GM12801 (cell line): ENCODE data around the gene MT2A.

Experiments used
- TF ChIP-seq, protein P1 (sequence below): IDR thresholded peaks from one replicate; pipeline ENCODE4 v1.5.1; 2011; ENCODE audit warnings: control low read depth; ENCODE audit not compliant: insufficient read length; ENCODE audit errors: extremely low read depth

Gene MT2A

DNA sequence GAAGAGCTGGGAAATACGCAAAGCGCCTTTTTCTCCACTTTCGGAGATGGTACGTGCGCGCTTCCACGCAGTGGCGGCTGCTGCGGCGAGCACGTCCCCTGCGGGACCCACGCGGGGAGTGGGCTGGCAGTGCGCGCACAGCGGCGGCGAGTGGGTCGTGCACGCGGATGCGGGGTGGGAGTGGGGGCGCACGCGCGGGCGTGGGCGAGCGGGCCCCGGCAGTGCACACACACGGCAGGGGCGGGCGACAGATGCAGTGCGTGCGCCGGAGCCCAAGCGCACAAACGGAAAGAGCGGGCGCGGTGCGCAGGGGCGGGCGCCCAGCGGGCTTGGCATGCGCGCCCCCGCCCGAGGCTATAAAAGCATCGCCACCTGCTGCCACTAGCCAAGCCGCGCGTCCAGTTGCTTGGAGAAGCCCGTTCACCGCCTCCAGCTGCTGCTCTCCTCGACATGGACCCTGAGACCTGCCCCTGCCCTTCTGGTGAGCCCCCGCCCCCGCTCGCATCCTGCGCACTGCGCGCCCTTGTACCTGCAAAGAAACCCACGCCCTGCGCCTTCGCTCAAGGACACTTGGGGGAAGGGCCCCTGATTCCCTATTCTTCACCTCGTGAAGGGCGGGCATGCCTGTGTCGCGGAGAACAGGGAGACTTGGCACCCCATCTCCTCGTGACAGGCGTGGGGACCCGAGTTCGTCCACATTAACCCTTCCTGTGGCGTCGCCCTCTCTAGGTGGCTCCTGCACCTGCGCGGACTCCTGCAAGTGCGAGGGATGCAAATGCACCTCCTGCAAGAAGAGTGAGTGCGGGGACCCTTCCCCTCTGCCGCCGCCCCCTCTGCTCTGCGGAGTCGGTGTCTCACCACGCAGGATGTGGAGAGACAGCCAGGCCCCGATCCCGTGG, 19.0 kb upstream of the MT2A start, which contains the start of gene MT3:
MT3 (plus strand) TSS at position 388 of the 899 bp plus-strand sequence; CDS start at position 451, 63 bp downstream.
- TF ChIP-seq, protein P1, sequence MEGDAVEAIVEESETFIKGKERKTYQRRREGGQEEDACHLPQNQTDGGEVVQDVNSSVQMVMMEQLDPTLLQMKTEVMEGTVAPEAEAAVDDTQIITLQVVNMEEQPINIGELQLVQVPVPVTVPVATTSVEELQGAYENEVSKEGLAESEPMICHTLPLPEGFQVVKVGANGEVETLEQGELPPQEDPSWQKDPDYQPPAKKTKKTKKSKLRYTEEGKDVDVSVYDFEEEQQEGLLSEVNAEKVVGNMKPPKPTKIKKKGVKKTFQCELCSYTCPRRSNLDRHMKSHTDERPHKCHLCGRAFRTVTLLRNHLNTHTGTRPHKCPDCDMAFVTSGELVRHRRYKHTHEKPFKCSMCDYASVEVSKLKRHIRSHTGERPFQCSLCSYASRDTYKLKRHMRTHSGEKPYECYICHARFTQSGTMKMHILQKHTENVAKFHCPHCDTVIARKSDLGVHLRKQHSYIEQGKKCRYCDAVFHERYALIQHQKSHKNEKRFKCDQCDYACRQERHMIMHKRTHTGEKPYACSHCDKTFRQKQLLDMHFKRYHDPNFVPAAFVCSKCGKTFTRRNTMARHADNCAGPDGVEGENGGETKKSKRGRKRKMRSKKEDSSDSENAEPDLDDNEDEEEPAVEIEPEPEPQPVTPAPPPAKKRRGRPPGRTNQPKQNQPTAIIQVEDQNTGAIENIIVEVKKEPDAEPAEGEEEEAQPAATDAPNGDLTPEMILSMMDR = no peak

DNA sequence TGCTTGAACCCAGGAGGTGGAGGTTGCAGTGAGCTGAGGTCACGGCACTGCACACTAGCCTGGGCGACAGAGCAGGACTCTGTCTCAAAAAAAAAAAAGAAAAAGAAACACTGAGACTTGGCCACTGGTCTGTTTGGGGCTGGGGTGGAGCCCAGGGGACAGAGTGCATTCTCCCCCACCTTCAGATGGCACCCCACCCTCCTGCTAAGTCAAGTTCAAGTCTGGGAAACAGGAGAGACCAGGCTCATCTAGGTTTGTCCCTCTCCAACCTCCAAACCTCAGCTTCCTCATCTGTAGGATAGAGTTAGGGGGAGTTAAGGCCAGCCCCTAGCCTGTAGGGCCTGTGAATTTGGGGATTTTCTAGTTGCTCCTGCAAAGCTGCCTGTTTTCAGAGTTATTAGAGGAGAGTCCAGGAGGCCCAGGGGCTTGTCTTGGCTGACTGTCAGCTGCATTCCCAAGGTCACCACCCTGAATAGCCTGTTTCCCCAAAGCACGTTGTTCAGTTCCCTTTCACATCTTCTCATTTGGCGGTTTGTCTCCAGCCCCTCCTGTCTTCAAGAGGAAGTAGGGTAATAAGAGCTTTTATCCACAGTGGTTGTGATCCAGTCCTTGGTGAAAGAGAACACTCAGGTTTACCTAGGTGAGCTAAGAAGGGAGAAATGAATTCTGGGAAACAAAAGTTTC, 16.9 kb upstream of the MT2A start:
- TF ChIP-seq, protein P1 = no peak

DNA sequence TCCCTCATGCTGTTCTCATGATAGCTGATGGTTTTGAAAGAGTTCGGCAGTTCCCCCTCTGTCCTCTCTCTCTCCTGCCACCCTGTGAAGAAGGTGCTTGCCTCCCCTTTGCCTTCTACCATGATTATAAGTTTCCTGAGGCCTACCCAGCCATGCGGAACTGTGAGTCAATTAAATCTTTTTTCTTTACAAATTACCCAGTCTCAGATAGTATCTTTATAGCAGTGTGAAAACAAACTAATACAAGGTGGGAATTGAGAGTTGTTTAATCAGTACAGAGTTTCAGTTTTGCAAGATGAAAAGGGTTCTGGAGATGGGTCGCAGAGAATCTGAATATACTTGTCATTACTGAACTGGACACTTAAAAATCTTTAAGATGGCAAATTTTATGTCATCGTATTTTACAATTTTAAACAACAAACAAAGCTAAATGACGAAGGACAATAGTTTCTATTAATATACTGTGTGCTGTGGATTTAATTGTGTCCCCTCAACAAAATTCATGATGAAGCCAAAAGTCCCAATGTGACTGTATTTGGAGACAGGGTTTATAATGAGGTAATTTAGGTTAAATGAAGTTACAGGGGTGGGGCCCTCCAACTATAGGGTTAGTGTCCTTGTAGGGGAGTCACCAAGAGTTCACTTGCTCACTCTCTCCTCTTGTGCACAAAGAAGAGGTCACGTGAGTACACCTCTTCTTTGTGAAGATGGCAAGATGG, 14.7 kb upstream of the MT2A start:
- TF ChIP-seq, protein P1 = no peak

DNA sequence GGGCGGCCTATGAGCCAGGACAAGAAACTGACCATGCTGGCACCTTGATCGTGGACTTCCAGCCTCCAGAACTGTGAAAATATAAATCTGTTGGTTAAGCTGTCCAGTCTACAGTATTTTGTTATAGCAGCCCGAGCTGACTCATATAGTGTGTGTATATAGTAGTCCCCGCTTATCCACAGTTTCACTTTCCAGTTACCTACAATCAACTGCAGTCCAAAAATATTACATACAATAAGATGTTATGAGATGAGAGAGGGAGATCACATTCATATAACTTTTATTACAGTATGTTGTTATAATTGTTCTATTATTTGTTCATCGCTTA, 14.1 kb upstream of the MT2A start:
- TF ChIP-seq, protein P1 = no peak

DNA sequence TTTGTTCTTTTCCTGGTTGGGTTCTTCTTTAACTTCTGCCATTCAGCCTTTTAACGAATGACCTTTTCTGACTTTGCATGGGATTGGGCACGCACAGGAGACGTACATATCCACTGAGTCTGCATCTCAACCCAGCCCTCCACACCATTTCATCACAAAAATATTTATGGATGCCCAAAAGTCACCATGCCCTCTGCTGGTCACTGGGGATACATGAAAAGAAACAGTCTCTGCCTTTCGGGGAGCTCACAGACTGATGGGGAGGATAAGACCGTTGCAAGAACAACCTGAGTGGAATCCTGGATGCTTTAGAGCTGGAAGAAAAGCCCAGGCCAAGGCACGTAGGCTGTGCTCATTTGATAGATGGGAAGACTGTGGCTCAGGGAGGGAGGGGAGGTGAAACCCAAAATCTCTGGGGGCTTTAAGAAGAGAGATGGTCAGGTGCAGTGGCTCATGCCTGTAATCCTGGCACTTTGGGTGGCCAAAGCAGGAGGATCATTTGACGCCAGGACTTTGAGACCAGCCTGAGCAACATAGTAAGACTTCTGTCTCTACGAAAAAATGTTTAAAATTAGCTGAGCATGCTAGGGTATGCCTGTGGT, 7.9 kb upstream of the MT2A start:
- TF ChIP-seq, protein P1 = no peak

DNA sequence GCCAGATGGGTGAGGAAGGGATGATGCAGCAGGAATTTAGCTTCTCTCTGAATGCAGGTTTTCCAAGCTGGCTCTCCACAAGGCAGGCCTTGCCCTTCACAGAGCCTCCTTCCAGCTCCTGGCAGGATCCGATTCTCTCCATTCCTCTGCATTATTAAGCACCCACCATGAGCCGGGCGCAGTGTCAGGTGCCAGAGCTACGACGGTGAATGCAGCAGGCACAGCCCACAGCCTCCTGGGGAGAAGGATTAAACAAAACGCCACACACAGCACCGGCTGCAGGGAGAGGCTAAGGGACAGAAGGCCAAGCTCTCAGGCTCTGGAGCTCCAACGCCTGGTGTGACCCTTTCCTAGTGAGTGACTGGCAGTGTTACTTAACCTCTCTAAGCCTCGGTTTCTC, 7.1 kb upstream of the MT2A start:
- TF ChIP-seq, protein P1 = no peak

DNA sequence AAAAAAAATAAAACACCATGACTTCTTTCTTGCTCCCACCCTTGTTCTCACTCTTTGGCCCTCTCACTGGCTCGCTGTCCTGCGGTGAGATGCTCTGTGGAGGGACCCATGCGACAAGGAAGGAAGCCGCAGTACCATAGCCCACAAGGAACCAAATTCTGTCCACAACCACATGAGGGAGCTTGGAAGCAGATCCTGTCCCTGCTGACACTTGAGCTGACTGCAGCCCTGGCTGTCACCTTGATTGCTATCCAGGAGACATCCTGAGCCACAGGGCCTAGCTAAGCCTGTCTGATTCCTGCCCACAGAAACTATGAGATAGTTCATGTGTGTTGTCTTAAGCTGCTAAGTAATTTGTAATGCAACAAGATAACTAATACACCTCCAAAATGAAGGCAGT, 4.8 kb upstream of the MT2A start:
- TF ChIP-seq, protein P1 = no peak
